ENCODE measurements around the gene NEK11.
"Not testable (repeated sequence)": the region's sequence is repeated elsewhere in the genome, so short reads cannot be mapped to it uniquely, and the experiment has no call there.

The NEK11 gene

DNA sequence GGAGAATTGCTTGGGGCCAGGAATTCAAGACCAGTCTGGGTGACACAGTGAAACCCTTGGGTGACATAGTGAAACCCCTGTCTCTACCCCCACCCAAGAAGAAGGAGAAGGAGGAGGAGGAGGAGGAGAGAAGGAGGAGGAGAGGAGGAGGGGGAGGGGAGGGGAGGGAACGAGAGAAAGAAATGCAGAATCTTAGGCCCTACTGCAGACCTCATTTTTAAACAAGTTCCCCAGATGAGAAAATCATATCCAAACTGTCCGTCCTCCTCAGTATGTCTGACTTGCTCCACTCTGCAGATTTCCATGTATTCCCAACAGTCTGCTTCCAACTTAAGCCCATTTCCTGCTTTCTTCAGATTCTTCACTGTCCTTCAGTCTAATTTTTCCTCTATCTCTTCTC lies 291.0 kb downstream of the NEK11 start:
- no peak for DNase-seq

DNA sequence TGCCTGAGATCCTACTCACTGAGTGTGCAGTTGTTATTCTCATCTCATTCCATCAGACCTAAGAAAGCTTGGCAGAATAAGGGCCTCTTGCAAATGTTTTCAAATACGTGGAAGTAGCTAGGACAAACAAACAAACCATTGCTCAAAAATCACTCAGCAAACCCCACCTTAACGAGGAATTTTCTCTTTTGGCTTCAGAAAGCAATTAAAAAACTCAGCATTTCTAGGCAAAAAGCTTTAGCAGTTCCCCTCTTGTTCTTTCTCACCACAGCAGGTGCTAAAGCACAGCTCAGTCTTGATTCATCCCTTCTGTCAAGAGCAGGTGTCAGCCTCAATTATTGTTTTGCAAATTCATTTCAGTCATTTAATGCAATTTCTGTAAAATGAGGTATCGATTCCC lies 296.3 kb downstream of the NEK11 start:
- DNase-seq, result no peak

DNA sequence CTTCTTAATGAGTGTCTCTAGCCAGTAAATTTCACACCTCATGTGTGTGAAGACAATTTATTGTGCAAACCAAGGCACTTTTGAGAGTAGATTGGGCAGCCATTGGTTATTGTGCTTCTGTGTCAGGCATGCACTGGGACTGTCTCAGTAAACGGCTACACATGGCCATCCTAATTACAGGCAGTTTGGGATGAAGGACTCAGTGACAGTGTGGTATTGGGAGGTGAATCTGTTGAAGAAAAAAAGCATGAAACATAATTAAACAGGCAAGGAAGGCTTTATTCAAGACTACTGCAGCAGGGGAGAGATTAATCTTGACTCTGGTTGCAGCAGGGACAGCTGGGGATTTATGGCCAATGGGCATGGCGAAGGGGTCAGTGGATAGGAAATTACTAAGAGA lies 297.1 kb downstream of the NEK11 start:
- DNase-seq, result no peak

DNA sequence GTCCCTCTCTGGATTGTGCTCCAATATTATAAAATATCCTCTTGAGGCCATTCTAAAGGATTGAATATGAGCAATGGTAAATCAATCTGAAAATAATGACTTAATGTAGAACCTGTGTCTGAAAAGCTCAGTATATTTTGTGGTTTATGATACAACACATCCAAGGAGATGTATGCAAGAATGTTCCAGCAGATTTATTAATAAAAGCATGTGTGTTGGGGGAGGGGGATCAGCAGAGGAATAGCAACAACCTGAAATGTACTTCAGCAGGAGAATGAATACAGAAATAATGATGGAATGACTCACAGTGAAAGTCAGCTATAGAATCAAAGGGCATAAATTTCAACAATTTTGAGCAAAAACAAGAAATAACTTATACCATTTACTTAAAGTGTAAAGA lies 298.2 kb downstream of the NEK11 start:
- DNase-seq, result no peak

DNA sequence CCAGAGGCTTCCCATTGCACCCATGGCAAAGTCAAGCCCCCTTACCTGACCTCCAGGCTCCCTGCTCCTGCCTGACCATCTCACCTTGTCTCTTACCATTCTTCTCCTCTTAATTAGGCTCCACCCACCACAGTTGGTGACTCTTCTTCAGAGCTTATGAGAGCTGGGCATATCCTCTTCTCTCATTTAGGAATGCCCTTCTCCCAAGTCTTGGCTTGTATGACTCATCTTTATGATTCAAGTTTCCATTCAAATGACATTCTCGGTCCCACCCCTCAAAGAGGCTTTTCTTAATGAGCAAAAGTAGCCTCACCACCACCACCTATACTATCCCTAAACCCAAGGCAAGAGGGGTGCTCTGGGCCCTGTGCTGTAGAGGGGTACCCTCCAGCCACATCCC lies 299.6 kb downstream of the NEK11 start:
- DNase-seq, result no peak

DNA sequence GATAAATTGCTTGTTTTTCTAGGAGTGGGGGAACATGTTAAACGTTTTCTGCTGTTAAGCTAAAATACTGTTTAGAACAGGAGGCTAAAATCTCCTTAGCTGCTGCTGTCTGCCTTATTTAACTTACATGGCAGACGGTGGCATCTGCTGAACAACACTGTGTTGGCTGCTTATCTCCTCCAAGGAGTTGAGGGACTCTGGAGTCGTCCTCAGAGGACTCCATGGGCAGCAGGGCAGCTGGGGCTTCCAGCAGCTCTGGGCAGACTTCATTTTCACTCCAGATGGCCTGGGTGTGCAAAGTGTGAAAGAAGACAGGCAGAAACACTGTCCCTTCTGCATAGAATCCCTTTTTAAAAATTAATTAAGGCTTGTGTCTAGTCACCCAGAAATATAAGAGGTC lies 302.0 kb downstream of the NEK11 start:
- DNase-seq, result no peak

DNA sequence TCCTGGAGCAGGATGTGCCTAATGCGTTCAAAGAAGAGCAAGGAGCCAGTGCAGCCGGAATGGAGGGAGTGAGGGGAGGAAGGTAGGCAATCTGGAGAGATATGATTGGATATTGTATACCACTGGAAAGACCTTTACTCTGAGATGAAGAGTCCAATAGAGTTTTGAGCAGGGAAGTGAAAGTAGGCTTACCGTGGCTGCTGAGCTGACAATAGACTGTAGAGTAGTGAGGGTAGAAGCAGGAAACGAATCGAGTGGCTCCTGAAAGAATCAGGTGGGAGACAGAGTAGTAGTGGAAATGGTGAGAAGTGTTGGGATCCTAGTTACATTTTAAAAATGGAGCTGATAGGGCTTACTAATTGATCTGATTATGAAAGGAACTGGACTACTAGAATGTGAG lies 303.1 kb downstream of the NEK11 start:
- no peak for DNase-seq

DNA sequence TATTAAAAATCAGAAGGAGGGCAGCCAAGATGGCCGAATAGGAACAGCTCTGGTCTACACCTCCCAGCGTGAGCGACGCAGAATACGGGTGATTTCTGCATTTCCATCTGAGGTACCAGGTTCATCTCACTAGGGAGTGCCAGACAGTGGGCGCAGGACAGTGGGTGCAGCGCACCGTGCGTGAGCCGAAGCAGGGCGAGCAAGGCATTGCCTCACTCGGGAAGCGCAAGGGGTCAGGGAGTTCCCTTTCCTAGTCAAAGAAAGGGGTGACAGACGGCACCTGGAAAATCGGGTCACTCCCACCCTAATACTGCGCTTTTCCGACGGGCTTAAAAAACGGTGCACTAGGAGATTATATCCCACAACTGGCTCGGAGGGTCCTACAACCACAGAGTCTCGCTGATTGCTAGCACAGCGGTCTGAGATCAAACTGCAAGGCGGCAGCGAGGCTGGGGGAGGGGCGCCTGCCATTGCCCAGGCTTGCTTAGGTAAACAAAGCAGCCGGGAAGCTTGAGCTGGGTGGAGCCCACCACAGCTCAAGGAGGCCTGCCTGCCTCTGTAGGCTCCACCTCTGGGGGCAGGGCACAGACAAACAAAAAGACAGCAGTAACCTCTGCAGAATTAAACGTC lies 304.9 kb downstream of the NEK11 start:
- not testable (repeated sequence) for DNase-seq

DNA sequence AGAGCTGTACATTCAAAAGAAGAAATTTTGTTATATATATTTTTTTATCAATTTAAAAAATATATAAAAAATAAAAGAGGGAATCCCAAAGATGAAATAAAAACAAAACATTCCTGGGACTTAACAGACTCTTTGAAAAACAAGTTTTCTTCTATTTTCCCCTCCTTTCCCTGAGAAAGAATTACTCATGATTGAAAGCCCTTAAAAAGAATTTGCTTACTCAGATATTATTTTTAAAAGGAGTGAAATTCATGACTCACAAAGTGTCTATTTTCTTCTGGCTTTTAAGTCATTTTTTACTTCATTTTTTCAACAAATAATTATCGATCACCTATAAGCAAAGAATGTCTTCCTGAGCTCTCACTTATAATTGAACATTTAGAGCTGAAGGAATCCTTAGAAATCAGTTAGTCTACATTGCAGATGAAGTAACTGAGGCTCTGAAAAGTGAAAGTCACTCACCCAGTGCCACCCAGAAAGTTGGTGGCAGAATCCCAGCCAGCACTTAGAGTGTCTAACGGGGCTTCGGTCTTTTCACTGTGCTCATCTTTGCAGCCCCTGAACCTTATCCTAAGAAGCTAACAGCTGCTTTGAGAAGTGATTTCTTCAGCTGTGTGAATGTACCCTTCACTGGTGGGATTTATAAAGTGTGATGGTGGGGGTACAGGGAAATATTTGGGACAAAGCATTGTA lies 312.4 kb downstream of the NEK11 start:
- DNase-seq, result no peak

DNA sequence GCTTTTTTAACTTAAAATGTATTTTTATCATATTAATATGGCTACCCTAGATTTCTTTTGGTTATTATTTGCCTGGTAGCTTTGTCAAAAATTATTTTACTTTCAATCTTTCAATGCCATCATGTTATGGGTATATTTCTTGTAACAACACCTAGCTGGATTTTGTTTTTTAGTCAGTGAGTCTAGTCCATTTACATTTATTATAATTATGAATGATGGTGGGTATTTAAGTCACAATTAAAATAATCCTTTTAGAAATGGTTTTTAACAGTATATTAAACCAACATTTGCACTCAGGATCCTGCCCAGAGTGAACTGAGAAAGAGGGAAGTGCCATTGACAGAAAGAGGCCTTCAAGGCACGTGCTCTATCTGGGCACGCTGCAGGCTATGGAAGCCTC lies 315.1 kb downstream of the NEK11 start:
- no peak for DNase-seq

DNA sequence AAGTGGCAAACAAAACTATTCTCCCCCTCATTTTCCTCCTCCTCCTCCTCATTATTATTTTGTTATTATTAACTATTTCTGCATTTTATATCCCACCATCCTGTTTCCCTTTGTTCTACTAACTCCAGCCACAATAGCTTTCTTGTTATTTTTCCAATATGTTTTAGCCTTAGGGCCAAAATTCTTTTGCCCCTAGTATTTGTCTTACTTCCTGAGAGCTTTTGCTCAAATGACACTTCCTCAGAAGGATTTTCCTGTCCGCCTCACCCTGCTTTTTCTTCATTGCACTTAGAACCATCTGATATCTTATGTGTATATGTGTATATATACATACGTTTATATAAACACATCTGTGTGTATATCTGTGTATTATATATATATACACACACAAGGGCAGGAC lies 322.2 kb downstream of the NEK11 start:
- no peak for DNase-seq

DNA sequence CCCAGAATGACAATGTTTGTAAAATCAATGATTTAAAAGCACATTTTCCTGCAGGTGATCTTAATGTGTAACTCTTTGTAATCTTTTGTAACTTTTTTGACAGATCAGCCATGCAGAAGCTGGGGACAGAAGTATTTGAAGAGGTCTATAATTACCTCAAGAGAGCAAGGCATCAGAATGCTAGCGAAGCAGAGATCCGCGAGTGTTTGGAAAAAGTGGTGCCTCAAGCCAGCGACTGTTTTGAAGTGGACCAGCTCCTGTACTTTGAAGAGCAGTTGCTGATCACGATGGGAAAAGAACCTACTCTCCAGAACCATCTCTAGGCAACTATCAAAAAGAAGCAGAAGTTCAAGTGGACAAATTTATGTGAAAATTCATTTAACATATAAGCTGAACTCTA lies 322.8 kb downstream of the NEK11 start:
- no peak for DNase-seq

DNA sequence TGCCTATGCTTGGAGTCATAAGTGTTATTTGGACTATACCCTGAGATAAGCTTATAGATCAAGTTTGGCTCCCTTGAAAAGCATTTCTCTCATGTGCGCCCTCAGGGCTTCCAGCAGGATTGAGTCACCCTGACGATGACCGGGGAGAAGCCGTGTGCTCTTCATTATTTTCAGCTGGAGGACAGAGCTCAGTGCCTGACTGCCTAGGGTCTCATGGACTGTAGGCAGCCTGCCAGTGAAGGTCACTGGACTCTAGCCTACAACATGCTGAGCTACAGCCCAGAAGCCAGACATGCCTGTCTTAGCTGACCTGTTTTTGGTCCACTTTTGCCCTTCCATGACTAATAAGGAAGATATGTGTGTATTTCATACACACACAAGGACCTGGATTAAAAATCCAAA lies 323.3 kb downstream of the NEK11 start:
- no peak for DNase-seq

DNA sequence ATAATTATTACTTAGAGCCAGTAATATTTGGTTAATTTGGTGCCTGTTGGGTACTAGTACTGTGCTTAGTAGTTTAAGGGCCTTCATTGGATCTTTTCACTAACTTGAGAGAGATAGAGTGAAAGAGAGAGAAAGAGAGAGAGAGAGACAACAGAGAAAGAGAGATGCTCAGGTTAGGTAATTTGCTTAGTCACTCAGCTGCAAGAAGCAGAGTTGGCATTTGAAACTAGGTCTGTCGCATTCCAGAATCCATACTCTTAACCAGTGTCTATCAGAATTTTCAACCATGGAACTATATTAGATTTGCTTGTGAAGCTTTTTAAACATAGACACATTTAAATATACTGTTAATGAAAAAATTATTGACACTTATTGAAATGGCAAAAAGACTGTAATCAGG lies 323.8 kb downstream of the NEK11 start:
- no peak for DNase-seq

DNA sequence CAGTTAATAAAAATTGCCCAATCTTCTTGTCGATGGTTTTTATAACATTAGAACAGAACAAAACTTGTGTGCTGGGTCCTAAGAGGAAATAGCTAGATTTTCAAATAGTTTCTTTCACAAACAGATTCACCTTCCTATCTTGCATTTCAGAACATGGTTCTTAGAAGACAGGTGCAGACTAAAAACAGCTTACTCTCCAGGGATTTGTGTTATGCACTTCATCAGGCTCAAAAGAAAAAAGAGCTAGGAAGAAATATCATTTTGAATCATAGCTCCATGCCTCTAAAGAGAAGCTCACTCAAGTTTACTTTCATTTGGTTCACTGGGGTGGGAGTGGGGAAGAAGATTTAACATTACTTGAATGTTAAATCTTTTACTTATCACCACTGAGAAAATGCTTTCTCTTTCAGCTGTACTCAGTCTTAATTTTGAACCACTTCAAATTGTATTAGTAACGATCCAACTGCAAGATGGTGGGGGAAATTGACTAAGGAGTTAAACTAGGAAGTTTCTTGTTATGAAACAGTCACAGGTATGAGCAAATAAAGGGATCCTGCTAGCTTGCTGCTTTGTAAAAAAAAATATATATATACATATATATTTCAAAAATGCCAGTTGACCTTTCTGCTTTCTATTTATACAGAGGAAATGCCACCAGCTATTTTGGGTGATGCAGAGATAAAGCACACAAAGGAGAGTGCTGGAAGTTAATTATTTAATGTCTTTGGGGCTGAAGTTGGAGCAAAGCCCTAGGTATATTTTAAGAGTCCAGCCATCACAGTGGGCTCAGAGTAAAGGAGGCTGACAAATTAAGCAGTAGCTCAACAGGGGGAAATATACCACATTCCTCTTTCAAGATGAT lies 326.6 kb downstream of the NEK11 start:
- DNase-seq, result no peak

DNA sequence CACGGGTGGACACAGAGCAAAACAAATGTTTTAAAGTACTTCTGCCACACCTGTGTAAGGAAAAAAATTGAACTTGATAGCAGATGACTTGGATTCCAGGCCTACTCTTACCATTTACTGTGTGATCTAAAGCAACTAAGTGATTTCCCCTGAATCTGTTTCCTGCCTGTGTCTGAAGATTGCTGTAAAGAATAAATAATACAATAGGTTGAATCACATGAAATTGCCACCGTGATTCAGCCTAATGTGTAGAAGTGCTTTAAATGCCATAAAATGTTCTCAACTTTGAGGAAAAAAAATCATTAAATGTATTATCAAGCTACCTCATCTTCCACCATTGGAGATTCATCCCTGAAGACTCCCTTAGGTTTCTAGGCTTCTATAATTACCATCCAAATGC lies 327.3 kb downstream of the NEK11 start:
- no peak for DNase-seq

DNA sequence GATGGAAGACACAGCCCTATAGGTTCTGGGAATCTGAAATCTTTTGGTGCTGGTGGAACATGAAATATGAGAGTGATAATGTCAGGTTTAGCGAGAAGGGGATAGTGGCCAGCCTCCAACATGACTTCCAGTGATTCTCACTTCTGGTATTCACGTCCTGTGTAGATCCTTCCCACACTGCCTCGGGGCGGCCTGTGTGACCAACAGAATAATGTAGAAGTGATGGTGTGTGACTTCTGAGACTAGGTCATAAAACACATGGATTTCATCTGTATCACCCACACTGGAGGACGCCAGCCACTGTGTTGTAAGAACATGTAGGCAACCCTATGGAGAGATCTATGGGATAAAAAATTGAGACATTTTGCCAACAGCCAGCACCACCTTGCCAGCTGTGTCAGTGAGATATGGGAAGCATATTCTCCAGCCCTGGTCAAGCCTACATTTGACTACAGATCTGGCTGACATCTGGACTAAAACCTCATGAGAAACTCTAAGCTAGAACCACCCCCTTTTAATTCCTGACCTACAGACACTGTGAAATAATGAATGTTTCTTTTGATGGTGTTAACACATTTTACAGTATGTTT lies 329.4 kb downstream of the NEK11 start:
- DNase-seq, result no peak

DNA sequence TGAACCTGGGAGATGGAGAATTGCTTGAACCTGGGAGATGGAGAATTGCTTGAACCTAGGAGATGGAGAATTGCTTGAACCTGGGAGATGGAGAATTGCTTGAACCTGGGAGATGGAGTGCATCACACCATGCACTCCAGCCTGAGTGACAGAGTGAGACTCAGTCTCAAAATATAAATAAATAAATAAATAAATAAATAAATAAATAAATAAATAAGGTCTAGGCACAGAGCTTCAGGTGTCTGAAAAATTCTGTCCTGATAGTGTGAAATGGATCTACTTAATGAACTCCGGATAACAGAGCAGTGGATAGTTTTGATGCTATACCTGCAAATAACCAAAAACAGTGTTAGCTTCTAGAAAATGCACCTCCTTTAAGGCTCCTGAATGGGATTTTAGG lies 330.6 kb downstream of the NEK11 start:
- DNase-seq, result no peak

DNA sequence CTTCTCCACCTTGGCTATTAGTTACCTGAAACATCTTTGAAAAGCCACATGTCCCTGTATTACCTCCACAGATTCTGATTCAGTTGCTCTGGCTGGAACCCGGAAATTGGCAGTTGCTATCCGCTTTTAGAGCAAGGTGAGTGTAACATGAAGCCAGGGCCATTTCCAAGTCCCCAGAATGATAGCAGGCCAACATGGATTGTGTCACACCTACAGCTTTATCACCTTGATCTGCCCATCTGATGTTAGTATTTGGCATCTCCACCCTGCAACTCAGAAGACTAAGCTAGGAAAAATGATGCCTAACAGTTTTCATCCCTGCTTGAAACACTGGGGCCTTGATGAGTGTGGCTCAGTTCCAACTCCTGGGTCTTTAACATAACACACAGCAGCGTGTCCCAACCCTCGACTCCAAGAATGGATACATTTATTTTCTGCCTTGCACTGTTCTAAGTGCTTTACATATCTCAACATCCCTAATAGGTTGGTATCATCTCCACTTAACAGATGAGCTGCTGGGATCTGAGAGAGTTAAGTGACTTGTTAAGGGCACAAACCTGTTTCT lies 333.6 kb downstream of the NEK11 start:
- no peak for DNase-seq

DNA sequence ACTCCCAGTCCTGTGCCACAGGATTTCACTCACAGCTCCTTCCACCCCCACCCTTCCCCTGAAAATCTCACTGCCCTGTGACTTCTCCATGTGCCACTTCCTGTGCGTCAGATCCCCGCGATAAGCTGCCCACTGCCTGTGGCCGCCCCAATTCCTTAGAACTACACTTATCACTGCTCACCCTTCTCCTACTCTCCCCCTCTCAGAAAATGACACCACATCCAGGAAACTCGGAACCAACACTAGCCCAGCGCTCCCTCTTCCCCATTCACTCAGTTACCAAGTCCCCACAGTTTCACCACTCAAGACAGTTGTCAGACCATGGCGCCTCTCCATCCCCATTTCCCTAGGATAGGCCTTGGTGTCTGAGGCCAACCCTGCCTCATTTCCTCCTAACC lies 334.4 kb downstream of the NEK11 start:
- DNase-seq, result not testable (repeated sequence)

DNA sequence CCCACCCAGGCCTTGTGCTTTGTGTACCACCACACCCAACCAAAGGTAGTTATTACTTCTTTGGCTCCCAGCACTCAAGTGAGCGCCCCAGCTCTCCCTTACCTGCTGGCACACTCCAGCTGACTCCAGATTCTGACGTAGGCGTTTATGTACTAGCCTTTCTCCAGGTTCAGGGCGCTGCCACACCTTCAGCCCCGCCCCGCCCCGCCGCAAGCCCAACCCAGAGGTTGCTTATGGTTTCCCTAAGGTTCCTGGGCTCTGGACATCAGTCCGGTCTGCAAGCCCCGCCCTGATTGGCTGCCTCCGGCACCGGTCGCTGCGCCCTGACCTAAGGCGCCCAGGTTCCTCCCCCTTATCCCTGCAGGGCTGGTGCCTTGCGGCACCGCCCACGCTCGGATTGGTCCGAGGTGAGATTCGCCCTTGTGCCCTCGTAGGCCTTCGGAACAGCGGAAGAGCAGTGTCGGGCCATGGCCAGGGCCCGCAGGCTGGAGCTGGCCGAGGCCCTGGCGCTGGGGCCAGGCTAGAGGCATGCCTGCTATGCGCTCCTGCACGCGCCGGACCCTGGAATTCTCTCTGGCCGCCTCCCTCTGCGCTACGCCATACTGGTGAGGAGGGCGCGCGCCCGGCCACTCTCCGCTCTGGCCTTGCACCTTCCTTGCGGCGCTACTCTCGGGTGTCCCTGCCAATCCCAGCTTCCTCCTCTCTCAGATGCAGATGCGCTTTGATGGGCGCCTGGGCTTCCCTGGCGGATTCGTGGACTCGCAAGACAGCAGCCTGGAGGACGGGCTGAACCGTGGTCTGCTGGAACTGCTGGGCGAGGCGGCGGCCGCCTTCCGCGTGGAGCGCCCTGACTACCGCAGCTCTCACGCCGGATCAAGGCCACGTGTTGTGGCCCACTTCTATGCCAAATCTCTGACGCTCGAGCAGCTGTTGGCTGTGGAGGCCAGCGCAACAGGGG lies 335.1 kb downstream of the NEK11 start:
- DNase-seq, result no peak

DNA sequence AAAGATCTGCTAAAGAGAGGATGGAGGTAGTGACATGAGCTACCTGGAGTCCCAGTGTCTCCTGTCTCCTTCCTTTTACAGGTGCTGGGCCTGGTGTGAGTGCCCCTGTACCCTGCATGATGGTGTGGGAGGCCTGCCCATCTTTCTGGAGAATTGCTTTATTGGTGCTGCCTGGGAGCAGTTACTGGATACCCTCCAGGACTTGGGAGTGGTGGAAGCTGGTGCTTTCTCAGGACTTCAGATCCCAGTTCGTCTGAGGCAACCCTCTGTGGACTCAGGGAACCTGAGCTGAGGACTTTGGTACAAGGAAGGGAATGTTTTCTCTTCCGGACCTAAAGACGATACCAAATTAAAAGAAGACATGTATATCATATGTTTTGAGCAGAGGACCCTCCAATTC lies 336.6 kb downstream of the NEK11 start:
- no peak for DNase-seq
